GM18909 (cell line): ENCODE results near the gene LENG9.

Experiments
- ATAC-seq: cut with Tn5 transposase; IDR thresholded peaks from one replicate; pipeline ENCODE4 v1.9.1; 2021; ENCODE audit warnings: mild to moderate bottlenecking; ENCODE audit not compliant: unreplicated experiment, poor library complexity

LENG9 gene

DNA sequence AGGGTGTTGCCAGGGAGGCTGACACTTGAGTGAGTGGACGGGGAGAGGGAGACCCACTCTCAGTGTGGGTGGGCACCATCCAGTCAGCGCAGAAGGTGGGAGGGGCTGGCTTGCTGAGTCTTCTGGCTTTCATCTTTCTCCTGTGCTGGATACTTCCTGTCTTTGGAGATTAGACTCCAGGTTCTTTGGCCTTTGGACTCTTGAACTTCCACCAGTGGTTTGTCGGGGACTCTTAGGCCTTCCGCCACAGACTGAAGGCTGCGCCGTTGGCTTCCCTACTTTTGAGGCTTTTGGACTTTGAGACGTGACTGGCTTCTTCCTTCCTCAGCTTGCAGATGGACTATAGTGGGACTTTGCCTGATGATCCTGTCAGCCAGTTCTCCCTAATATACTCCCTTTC is 18.8 kb downstream of the LENG9 start:
- ATAC-seq: no peak

DNA sequence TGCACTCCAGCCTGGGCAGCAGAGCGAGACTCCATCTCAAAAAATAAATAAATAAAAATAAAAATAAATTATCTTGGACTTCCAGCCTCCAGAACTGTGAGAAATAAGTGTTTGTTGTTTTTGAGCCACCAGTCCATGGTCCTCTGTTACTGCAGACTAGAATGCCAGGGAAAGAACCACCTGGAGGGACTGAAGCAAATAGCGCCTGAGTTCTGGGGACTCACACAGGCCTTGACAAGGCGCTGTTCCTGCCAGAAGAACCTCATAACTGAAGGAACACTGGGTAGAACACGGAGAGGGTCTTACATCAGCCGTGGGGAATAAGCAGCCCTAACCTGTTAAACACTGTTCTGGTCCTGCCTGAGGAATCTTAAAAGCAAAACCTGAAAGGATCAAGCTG is 22.9 kb downstream of the LENG9 start:
- no peak for ATAC-seq

DNA sequence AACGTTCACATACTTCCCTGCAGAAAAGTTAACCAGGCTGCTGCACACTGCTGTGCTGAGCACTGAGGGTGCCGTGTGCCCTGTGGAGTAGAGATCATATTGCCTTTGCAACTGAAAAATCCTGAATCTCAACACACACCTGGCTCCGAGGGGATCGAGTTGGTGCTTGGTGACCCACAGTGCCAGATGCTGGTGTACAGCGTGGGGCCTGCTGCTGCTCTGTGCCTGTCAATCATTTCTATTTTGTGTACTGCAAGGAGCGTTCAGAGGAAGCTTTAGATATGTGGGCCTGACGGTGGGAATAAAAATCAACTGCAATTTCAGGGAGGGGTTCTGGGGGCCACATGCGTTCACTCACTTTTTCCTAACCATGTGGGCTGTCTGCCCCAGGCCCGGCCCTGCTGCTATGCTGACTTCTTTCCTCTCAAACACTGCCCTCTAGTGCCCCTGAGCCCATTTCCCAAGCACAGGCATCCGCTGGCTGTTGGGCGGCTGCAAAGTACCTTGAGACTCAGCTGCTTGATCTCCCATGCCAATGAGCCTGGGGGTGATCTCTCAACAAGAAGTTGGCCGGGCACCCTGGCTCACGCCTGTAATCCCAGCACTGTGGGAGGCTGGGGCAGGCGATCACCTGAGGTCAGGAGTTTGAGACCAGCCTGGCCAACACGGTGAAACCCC is 24.3 kb downstream of the LENG9 start:
- ATAC-seq: no peak

DNA sequence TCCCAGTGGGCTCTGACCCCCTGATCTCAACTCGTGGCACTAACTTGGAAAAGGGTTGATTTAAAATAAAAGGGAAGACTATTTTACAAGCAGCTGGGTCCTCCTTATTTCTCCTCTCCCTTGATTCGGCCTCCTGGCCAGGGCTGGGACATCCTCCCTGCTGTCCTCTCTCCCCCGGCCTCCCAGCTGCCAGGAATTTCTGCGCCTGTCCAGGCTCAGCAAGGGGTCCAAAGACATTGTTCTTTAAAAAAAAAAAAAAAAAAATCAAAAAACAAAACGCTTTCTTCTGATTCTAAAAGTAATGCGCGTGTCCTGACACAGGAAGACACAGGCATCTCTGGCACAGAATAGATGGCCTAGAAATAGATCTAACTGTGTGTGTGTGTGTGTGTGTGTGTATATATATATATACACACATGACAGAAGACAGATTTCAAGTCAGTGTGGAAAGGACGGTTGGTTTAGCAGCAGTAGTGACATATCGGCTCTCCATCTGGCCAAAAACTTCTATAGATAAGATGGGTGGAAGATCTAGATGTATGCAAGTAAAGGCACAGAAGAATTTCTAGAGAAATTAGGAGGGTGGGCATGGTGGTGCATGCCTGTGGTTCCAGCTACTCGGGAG is 26.8 kb downstream of the LENG9 start:
- ATAC-seq: no peak

DNA sequence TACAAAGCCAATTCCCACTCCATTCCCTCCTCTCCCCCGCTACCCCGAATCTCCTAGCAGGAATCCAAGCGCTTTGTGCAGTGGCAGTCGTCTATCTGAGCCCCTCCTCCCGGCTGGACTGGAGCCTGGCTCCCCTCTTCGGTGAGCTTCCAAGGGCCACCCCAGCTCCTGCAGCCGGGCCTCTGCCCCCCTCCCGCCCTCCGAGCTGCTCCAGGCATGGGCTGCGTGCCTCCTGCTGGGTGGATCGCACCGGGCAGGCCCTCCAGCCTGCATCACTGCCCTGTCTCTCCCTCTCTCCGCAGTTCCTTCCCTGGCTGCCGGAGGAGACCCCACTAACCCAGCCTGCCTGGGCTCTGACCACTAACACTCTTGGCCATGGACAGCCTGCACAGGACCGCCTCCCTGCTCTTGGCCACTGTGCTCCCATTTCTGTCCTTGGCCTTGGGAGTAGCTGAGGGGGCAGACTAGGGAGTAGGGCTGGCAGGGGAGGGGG is 27.5 kb downstream of the LENG9 start:
- no peak for ATAC-seq

DNA sequence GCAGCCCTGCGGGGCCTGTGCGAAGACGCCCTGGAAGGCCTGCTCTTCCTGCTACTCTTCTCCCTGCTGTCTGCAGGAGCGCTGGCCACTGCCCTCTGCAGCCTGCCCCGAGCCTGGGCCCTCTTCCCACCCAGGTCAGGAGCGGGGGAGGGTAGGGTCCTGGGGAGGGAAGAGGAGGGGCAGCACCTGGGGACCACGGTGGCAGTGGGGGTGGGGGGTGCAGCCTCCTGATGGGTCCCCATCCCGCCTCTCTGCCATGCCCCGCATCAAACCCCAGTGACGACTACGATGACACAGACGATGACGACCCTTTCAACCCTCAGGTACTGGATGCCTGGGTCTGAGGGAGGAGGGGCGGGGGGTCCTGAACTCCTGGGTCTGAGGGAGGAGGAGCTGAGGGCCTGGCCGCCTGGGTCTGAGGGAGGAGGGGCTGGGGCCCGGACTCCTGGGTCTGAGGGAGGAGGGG is 28.0 kb downstream of the LENG9 start:
- ATAC-seq: no peak

DNA sequence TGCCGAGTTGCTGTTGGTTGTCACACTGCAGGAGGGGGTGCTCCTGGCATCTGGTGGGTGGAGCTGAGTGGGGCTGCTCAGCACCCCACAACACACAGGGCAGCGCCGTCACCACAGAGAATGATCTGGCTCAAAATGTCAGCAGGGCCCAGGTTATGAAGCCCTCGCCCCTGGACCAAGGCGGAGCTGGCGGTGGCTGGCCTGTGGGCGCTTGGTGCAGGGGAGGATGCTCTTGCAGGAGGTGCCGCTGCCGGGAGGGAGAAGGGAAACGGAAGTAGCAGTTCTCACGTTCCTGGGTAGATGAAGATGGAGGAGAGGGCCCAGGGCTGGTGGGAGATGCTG is 28.7 kb downstream of the LENG9 start:
- ATAC-seq: no peak

DNA sequence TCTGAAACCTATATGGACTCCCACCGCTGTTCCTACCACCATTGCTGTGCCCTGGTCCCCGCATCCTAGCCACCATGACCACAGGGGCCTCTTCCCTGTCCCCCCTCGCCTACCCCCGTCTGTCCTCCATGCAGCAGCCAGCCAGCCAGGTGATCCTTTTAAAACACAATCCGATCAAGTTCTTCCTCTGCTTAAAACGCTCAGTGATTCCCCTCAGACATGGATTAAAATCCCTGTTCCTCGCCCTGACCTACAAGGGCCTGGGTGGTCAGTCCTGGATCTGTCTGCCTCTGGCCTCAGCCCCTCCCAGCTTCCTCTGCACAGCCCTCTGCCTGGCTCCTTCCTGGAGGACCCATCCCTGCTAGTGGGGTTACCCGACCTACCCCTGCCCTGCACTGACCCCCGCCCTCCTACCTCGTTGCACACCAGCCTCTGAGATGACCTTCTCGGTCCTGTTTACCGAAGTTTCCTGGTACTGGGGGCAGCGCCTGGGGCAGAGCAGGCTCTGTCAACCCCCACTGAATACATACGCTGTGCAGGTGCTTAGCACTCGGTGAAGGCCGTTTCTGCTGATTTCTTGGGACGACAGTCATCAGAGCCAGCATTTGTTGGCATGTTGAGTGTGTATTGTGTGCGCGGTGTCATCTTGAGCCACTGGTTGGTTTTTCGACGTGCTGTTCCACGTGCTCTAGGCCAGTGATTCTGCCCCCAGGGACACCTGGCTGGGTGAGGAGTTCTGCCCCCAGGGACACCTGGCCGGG is 29.3 kb downstream of the LENG9 start:
- ATAC-seq: no peak

DNA sequence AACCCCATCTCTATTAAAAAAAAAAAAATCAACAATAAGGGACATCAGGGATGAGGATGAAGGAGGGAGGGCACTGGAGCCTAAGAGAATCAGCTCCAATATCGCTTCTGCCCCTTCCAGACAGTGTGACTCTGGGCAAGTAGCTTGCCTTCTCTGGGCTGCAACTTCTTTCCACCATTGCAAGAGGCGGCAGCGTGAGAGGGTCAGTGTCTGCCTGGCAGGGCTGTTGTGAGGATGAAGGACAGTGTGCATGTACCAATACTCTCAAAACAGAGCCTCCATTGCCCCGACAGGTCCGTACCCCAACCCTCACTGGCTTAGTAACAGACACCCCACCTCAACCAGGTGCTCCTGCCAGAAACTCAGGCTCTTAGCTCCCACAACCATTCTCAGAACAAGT is 29.9 kb downstream of the LENG9 start:
- no peak for ATAC-seq

DNA sequence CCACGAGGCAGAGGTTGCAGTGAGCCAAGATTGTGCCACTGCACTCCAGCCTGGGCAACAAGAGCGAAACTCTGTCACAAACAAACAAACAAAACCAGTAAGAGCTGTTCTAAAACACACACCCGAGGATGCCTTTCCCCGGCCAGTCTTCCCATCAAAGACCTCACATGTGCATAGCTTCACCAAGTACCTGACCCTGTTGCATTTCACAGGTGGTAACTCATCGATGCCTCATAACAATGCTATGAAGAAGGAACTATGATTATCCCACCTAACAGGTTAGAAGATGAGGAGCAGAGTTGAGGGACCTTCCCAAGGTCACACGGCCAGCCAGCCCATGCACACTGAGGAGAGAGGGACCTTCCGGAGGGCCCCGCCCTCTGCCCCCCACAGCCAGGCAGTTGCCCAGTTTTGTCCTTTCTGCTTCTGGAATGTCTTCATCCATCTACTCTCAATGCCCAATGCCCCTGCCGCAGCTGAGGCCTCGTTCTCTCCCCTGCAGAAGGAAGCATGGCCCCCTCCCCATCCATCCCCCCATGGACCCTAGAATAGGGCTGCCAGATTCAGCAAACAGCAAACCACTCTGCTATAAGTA is 31.3 kb downstream of the LENG9 start:
- ATAC-seq: no peak

DNA sequence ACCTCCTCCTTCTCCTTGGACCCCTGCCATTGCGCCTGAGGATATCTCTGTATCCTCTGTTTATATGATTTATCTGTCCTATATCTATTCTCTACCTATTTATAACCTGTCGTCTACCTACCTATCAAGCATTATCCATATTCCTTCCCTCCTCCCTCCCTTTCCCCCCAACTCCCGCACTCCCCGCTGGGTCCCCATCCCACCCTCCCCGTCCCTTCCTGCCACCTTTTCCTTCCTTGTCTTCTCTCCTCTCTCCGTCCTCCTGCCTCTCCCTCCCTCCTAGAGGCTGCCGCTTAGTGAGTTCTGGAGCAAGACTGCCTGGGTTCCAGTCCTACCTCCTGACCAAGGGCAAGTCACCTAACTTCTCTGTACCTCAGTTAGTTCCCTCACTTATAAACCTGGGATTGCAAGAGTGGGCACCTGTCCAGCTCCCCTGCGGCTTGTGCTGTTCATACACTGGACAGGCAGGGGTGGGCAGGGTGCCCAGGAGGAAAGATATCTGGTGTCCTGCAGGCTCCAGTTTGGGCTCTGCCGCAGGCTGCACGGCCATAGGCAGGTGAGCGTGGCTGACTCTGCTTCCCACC is 32.2 kb downstream of the LENG9 start:
- no peak for ATAC-seq

DNA sequence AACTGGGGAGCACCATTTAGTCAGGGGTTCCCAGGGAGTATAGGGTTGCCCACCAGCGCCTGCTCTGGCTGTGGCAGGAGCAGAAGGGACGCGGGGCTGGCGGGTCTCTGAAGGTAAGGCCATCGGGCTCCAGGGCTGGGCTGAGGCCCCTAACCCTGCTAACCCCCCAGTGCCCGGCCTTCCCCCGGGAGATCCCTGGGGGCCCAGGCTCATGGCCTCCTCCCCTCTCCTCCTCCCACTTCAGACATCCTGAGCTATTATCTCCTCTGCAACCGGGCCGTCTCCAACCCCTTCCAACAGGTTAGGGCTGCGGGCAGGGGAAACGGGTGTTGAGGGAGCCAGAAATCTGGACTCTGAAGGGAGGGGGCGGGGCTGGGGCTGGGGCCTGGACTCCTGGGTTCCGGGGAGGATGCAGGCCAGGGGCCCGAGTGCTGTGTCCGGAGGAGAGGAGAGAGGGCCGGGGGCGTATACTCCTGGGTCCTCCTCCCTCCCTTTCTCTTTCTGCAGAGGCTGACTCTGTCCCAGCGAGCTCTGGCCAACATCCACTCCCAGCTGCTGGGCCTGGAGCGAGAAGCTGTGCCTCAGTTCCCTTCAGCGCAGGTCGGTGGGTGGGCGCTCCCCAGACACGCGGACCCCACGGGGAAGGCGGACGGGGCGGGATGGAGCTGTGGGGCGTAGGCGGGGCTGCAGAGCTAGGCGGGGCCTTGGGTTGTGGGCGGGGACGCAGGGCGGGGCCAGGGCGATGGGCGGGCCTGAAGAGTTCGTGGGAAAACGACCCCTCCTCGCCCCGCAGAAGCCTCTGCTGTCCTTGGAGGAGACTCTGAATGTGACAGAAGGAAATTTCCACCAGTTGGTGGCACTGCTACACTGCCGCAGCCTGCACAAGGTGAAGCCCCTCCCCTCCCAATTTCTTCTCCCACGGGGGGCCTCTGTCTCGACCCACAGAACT is 33.0 kb downstream of the LENG9 start:
- ATAC-seq: no peak

DNA sequence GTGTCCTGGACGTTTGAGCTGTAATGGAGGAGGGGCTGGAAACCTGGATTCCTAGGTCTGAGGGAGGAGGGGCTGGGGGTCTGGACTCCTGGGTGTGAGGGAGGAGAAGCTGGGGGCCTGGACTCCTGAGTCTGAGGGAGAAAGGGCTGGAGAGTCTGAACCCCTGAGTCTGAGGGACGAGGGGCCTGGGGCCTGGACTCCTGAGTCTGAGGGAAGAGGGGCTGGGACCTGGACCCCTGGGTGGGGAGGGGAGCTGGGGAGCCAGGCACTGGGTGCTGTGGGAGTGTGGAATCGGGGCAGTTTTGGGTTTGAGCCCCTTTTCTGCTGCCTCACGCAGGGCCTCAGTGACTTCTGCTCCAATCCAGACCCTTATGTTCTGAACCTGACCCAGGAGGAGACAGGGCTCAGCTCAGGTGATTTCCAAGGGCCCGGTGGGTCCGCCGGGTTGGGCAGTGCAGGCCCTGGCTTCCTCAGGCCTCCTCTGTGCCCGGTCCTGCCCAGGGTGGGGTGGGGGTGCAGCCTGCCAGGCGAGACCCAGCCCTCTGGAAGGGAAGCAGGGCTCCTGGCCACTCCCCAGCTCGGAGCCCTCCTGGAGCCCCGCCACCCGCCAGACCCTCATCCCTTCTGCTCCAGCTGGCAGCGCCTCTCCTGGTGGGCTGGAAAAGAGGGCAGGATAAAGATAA is 33.9 kb downstream of the LENG9 start:
- ATAC-seq: no peak

DNA sequence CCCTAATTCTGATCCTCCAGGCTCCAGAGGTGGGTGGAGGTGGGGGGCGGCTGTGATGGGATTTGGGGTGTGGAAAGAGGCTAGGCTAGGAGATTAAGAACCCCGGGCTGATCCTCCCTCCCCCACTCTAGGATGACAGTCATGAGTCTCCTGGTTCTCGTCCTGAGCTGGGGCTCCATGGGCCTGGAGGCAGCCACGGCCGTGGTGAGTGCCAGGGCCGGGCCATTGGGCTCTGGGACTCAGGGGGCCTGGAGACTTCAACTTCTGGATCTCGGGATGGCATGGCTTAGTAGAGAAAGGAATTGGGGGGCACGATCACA is 34.4 kb downstream of the LENG9 start:
- no peak for ATAC-seq

DNA sequence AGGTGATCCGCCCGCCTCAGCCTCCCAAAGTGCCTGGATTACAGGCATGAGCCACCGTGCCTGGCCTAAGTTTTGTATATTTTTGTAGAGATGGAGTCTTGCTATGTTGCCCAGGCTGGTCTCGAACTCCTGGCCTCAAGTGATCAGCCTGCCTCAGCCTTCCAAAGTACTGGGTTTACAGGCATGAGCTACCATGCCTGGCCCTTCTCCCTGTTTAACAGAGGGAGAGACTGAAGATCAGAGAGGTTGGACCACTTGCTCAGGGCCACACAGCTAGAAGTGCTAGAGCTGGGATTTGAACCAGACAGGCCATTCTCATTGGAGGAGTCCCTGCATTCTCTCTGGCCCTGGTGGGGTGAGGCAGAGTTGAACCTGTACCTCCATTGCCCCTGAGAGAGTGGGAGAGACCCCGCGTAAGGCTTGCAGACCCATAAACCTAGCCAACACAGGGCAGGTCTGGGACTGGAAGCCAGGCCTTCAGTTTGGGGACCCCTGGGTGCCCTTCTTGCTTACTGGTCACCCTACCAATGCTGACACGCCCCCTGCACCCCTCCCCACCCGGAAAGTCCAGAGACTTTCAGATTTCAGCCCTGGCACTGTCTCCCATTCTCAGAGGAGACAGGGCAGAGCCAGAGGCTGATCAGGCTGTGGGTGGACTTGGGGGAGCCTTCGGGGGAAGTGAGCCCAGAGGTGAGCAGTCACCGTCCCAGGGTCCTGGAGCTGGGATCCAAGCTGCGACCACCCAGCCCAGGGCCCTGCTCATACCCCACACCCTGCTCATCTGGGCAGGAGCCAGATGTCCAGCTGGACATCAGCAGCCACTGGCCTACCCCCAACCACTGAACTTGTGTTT is 35.0 kb downstream of the LENG9 start:
- no peak for ATAC-seq

DNA sequence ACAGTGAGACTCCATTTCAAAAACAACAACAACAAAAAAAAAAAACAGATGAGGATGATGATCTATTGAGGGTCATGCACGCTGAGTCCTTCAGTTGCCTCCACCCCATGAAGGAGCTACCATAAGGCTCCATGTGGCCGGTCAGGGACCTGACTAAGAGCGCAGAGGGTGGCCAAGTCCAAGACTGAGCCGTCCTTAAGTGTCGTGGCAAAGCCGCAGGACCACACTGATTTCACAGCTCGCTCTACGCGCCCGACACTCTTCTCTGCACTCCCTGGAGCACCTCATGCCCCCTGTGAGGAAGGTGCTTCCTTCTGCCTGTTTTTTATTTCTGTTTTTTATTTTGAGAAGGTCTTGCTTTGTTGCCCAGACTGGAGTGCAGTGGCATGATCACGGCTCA is 36.0 kb downstream of the LENG9 start:
- no peak for ATAC-seq

DNA sequence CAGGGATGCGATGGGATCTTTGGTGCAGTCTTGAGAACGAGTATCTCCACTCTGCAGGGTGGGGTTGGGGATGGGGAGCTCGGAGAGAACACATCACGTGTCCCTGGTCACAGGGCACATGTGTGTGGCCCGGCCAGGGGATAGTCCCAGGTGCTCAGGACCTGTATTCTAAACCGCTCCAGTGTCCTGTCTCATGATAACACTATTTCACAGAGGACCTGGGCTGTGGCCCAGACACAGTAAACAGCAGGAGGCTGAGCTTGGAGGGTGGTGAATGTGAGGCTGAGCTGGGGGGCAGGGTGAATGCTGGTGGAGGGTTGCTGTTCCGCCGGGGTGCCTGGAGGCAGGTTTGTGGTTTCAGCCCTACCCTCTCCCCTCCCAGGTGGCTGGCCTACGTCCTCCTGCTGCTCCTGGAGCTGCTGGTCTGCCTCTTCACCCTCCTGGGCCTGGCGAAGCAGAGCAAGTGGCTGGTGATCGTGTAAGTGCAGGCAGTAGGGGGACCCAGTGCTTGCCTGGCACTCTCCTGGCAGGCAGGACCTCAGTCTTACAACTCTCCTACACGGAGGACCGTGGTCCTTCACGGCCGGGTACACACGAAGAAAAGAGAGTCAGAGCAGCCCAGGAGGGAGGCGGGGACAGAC is 37.2 kb downstream of the LENG9 start:
- no peak for ATAC-seq

DNA sequence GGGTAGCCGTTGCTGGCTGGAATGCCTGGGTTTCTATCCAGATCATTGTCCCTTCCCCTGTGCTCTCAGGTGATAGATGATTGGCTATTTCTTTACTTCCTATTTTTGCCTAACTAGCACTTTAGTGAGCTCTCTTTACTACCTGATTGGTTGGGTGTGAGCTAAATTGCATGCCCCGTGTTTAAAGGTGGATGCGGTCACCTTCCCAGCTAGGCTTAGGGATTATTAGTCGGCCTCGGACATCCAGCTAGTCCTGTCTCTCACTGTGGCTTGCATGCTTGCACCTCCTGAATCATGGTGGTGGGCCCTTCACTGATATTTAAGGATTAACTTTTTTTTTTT is 38.2 kb downstream of the LENG9 start:
- no peak for ATAC-seq
